Stimulated activated naive CD4-positive, alpha-beta T cell (primary cell): ENCODE data around the gene IL13RA2.

Experiments used
- DNase-seq, 6 experiments: peaks; one replicate each; lab custom pipeline; 2025; lab: John Stamatoyannopoulos, UW

IL13RA2 gene

GRCh38 chrX:115017455-115017854 is at the start of gene IL13RA2:
Gene IL13RA2 (minus strand): TSS chrX:115017616. CDS start chrX:115017269, 347 bp downstream.
- no peak for DNase-seq

- DNase-seq, result no peak
Measured at GRCh38 chrX:115065304-115065703, 47.9 kb upstream of the IL13RA2 start.

GRCh38 chrX:115060013-115060412 is 42.6 kb upstream of the IL13RA2 start:
- DNase-seq, result no peak

- no peak for DNase-seq
Measured at GRCh38 chrX:115058276-115058675, 40.9 kb upstream of the IL13RA2 start.

GRCh38 chrX:115054876-115055275 is 37.5 kb upstream of the IL13RA2 start:
- no peak for DNase-seq

GRCh38 chrX:115053223-115053622 is 35.8 kb upstream of the IL13RA2 start:
- no peak for DNase-seq

- no peak for DNase-seq
Measured at GRCh38 chrX:115047715-115048114, 30.3 kb upstream of the IL13RA2 start.

GRCh38 chrX:115047181-115047580 is 29.8 kb upstream of the IL13RA2 start:
- DNase-seq, result no peak

- no peak for DNase-seq
Measured at GRCh38 chrX:115040417-115040816, 23.0 kb upstream of the IL13RA2 start.

- DNase-seq, result no peak
Measured at GRCh38 chrX:115038406-115038805, 21.0 kb upstream of the IL13RA2 start.

- no peak for DNase-seq
Measured at GRCh38 chrX:115036029-115036428, 18.6 kb upstream of the IL13RA2 start.

- DNase-seq, result no peak
Measured at GRCh38 chrX:115031989-115032388, 14.6 kb upstream of the IL13RA2 start.

GRCh38 chrX:115030625-115031024 is 13.2 kb upstream of the IL13RA2 start:
- no peak for DNase-seq

- no peak for DNase-seq
Measured at GRCh38 chrX:115029869-115030570, 12.6 kb upstream of the IL13RA2 start.

- DNase-seq, result no peak
Measured at GRCh38 chrX:115029440-115029839, 12.0 kb upstream of the IL13RA2 start.

GRCh38 chrX:115023811-115024210 is 6.4 kb upstream of the IL13RA2 start:
- no peak for DNase-seq

GRCh38 chrX:115023139-115023538 is 5.7 kb upstream of the IL13RA2 start:
- DNase-seq, result no peak

GRCh38 chrX:115021121-115021520 is 3.7 kb upstream of the IL13RA2 start:
- no peak for DNase-seq

- no peak for DNase-seq
Measured at GRCh38 chrX:115018944-115019343, 1.5 kb upstream of the IL13RA2 start.

- DNase-seq, result no peak
Measured at GRCh38 chrX:115018040-115018647, 728 bp upstream of the IL13RA2 start.

GRCh38 chrX:115013705-115014104 is 3.7 kb downstream of the IL13RA2 start:
- no peak for DNase-seq

- DNase-seq, result no peak
Measured at GRCh38 chrX:115011428-115011827, 6.0 kb downstream of the IL13RA2 start.

GRCh38 chrX:114999906-115000305 is 17.5 kb downstream of the IL13RA2 start:
- DNase-seq, result no peak

GRCh38 chrX:114997779-114998178 is 19.6 kb downstream of the IL13RA2 start:
- DNase-seq, result no peak
